ENCODE measurements around the gene MRPS31.
"Not testable (repeated sequence)": the region's sequence is repeated elsewhere in the genome, so short reads cannot be mapped to it uniquely, and the experiment has no call there.

MRPS31 gene

DNA sequence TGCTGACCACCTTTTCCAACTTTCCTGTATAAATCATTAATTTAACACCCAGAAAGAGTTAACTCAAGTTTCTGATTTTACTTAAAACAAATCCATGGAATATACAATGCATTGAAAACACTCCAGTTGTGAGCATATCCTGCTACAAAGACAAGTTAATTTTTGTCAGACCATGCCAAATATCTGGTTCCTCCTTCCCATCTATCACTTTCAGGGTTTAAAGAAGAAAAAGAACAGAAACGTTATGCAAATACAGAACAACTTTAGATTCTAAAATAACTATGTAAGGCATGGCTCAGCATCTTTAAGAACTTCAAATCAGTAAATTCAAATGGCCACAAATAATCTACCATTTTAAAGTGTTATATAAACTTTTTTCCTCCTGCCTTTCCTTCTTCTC, 14.9 kb downstream of the MRPS31 start:
- no peak for DNase-seq

DNA sequence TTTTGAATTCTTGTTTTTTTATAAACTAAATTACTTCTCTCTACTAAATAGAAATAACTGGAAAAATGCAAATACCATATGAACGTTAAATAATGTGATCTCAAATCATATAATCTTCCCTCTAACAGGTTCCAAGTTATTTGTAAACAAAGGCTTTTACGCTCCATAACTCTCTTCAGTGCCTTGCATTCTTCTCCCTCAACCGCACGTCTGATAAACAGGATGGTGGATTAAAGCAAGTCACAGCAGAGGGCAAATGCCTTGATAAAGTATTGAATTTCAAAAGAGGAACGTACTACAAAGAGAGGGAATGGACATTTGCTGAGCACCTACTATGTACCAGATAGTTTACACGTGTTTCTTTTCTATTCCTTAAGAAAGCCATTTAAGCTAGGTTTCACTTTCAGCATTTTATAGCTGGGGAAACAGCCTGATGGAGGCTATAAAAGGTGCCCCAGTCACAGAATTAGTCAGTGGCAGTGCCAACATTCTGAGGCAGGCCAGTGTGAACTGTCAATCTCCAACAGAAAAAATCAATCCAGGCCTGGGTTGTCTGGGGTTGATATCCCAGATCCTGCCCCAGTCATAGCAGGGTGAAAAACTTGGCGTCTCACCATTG, 15.8 kb downstream of the MRPS31 start:
- no peak for DNase-seq

DNA sequence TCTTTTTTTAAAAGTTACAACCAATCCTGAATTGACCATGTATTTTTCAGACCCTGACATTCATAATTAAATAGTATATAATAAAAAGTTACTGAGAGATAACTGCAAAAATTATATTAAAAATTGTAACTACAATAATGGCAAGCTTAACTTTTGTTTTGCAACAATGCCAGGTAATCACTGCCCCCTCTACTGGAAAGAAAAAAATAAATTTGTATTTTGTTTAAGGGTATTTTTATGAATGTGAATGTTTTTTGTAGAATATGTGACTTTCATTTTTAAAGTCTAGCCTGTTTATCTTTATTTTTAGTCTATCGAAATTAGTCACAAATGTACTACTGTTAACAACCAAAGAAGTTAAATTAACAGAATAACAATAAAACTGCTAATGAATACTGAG, 21.7 kb downstream of the MRPS31 start:
- no peak for DNase-seq

DNA sequence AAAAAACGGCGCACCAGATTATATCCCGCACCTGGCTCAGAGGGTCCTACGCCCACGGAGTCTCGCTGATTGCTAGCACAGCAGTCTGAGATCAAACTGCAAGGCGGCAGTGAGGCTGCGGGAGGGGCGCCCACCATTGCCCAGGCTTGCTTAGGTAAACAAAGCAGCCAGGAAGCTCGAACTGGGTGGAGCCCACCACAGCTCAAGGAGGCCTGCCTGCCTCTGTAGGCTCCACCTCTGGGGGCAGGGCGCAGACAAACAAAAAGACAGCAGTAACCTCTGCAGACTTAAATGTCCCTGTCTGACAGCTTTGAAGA, 35.8 kb downstream of the MRPS31 start:
- not testable (repeated sequence) for DNase-seq

DNA sequence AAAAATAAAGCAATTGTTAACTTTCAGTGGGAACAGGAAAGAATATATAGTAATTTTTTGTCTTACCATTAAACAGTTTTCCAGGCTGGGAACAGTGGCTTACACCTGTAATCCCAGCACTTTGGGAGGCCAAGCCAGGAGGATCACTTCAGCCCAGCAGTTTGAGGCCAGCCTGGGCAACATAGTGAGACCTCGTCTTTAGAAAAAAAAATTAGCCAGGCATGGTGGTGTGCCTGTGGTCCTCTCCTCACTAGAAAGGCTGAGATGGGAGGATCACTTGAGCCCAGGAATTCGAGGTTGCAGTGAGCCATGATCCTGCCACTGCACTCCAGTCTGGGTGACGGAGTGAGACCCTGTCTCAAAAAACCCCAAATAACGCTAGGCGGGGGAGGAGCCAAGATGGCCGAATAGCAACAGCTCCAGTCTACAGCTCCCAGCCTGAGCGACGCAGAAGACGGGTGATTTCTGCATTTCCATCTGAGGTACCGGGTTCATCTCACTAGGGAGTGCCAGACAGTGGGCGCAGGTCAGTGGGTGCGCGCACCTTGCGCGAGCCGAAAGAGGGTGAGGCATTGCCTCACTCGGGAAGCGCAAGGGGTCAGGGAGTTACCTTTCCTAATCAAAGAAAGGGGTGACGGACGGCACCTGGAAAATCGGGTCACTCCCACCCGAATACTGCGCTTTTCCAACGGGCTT, 36.3 kb downstream of the MRPS31 start:
- DNase-seq: not testable (repeated sequence)

DNA sequence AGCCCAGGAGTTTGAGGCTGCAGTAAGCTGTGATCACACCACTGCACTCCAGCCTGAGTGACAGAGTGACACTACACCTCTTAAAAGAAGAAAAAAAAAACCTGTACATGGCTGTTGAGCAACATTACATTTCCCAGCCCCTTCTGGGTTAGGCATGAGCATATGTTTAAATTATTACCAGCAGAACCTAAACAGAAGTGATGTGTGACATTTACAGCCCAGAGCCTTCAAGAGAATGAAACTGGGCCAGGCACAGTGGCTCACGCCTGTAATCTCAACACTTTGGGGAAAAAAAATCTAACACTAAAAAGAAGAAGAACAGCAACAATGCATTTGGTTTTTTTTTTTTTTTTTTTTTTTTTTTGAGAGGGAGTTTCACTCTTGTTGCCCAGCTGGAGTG, 38.3 kb downstream of the MRPS31 start:
- DNase-seq: no peak

DNA sequence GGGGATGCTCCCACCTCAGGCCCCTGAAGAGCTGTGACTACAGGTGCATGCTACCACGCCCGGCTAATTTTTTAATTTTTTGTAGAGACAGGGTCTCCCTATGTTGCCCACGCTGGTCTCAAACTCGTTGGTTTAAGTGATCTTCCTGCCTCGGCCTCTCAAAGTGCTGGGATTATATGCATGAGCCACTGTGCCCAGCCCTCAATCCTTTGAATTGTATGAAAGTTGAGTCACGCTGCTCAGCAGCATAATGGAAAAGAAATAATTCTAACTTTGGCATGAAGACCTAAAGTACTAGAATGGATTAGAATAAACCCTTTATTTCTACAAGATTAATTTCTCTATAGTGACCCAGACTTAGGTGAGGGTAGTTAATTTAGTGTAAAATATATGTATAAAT, 42.4 kb downstream of the MRPS31 start:
- DNase-seq: no peak

DNA sequence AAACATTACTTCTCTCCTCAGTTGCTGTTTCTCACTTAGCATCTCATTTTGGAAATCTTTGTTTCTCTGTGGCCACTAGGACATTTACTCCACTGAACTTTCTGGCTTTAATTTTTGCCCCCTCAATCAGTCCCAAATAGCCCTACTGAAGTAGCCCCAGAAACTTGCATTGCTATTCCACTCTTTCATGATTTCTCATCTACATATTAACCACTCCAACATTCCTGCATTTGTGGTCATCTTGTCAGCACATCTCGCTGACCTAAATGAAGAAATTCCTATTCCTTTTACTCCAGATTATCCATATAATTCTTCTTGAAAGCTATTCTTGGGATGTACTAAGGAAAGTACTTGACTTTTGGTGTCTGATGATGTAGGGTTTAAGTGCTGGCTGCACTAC, 56.6 kb downstream of the MRPS31 start:
- not testable (repeated sequence) for DNase-seq

DNA sequence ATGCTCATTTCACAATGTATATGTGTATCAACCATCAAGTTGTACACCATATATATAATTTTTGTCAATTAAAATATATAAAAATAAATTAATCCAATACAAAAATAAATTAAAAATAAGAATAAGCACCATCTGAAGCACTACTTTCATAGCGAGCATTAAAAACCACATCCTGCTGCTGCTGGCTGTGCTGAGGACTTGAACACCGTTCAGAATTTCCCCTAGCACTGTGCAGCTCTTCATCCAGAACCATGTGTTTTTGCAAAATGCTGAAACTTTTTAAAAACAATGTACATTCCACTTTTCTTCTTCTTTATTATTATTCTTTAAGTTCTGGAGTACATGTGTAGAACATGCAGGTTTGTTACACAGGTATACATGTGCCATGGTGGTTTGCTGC, 64.6 kb downstream of the MRPS31 start:
- DNase-seq: no peak

DNA sequence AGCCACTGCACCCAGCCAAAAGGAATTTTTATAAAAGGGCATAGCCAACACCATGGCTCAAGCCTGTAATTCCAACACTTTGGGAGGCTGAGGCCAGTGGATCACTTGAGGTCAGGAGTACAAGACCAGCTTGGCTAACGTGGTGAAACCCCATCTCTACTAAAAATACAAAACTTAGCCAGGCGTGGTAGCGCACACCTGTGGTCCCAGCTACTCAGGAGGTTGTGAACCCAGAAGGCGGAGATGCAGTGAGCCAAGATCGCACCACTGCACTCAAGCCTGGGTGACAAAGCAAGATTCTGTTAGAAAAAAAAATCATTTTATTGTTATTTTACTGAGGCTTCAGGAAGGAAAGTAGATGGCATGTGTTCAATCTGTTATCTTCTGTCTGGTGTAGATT, 73.3 kb downstream of the MRPS31 start:
- DNase-seq: no peak

DNA sequence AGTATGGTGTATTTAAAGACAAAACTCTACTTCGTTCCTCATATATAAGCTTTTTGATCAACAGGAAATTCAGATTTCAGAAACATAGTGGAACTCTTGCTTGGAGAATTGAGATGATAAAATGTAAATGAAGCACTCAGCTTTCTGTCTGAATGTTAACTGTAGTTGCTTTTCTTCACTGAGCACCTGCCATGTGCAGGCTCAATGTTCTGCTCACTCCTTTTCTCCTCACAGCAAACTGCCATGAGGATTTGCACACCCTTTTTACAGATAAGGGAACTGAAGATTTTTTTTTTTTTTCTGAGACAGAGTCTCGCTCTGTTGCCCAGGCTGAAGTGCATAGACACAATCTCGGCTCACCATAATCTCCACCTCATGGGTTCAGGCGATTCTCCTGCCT, 76.6 kb downstream of the MRPS31 start:
- no peak for DNase-seq

DNA sequence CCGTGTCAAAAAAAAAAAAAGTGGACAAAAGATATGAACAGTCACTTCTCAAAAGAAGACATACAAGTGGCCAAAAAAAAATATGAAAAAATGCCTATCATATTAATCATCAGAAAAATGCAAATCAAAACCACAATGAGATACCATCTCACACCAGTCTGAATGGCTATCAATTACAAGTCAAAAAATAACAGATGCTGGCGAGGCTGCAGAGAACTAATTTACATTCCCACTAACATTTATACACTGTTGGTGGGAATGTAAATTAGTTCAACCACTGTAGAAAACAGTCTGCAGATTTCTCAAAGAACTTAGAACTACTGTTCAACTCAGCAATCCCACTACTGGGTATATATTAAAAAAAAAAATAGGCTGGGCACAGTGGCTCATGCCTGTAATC, 78.0 kb downstream of the MRPS31 start:
- no peak for DNase-seq

DNA sequence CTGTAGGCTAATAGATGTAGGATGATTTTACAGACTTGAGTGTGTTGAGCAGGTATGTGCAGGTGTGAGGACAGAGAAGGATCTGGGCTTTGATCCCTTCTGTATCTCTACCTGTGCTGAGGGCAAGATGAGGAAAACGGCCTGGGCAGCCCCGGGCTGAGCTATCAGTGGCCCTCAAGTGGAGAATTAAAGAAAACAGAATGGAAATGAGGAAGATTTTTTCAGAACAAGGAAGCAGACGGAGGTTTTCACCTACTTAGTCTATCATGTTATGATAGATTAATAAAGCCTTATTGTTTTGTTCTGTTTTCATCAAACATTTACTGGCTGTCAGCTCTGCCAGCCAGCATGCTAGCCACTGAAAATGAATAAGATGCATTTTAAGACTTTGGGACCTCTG, 82.2 kb downstream of the MRPS31 start:
- DNase-seq: no peak

DNA sequence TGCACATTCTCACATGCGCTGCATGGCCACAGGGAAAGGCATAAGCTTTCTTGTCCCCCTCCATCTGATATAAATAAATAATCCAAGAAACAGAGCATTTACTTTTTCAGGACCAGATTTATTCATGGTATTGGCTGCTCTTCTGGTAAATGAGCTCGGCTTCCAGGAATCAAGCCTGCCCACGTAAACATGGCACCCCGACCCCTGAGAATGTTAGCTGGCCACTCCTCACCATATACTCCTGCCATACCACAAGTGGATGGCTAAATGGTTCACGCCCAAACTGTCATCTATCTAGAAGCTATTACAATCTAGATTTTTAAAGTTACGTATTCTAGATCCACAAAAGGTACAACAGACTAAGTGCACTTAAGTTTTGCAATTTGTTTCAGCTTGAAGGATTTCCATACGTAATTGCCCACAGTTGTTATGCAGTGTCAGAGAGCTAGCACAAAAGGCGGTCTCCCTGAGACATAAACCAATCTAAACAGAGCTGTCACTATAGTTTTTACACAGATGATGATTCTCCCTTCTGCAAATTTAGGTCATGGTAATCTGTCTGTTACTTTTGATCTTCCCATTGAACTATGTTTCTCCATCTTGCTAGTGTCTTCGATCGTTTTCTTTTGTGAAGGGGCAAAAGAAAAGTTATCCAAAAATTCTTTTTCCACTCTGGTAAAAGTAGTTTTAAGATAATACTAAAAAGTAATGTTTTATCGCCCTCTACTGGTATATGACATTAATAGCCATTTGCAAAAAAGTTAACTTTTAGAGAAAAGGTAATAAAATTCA, 88.3 kb downstream of the MRPS31 start:
- no peak for DNase-seq

DNA sequence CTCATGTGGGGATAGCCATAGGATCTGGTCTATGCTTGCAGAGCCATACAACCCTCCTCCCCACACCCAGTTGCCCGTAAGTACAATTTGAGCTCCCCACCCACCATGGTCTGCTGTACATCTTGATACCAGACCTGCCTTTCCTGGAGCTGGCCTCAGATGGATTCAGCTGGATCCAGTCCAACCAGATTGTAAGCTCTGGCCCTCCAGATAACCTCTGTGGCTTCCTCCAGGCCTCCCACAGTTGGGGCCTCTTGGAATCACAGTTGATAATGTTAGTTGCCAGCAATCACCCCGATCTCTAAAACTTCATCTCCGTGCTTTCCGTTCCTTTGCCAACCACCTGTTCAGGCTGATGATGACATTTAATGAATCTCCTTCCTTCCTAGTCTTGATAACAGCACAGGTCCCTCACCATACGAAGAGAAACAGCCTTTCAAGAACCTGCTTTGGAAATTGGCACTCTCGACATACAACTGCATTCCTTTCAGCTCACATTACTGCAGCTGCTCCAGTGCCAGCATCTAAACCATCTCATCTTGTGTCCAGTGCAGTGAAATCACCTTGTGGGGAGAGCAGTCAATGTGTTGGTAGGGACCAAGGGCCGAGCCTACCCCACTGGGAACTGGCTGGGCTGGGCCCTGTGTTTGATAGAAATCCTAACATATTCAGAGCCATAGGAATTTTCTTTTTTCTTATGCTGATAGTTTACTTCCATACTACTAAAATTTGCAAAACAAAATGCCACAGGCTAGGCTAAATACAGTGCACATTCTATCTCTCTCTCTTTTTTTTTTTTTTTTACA, 89.4 kb downstream of the MRPS31 start:
- DNase-seq: no peak

DNA sequence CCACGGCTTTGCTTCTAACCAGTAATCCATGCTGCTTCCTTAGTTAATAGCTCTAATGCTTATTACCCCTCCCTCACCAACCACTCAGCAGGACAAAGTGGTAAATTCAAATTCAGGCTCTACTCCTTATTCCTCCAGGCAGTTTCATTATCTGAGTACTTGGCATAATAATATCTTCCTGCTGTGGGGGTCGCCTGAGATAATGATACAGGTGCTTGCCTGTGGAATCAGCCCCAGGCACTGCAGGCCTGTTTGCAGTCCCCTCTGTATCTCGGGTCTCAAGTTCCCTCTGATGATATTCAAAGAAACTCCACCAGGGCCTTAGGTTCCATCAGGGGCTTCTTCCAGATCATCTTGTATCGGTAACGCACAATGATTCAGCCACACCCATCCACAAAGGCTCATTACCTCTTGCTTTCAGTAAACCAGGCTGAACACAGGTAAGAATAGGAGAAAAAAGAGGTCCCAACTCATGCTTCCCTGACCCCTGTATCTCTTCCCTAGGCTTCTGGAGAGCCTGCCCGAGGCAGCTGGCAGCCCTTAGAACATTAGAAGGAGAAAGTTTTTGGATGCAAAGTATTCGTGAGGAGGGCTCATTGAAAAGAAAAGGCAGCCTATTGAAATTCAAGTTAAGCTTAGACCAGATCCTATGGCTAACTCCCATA, 90.2 kb downstream of the MRPS31 start:
- no peak for DNase-seq

DNA sequence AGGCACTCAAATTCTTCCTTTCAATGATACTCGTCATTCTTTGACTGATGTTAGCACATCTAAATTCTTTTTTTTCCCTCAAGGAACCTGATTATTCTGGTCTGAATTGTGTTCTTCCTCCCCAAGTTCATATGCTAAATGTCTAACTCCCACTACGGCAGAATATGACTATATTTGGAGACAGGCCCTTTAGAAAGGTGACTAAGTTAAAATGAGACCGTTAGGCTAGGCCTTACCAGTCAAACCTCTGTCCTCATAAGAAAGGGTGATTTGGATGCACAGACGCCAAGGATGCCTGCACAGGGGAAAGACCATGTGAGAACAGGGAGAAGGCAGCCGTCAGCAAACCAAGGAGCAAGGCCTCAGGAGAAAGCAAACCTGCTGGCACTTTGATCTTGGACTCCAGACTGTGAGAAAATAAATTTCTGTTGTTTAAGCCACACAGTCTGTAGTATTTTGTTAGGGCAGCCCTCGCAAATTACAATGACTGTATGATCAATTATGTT, 91.5 kb downstream of the MRPS31 start:
- no peak for DNase-seq
